HG02642 (cell line): ENCODE results near the gene NIF3L1.
"Not testable (repeated sequence)": the region's sequence is repeated elsewhere in the genome, so short reads cannot be mapped to it uniquely, and the experiment has no call there.

Experiments used
- ATAC-seq: cut with Tn5 transposase; IDR thresholded peaks from one replicate; pipeline ENCODE4 v1.9.1; 2021; ENCODE audit warnings: mild to moderate bottlenecking; ENCODE audit not compliant: unreplicated experiment, poor library complexity

Gene NIF3L1

DNA sequence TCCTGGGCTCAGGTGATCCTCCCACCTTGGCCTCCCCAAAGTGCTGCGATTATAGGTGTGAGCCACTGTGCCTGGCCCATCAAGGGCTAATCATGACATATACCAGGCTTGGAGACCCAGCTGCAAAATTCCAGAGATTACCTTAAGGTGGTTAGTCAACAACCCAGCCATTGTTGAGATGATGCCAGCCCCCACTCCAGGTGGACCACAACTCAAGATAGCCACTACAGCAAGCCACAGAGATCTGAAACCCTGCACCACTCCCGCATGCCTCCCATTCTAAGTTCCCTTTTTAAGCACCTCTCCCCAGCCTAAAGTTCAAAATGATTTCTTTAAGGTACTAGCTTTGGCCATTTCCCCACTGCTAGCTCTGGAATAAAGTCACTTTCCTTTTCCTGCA, 20.2 kb upstream of the NIF3L1 start:
- no peak for ATAC-seq

DNA sequence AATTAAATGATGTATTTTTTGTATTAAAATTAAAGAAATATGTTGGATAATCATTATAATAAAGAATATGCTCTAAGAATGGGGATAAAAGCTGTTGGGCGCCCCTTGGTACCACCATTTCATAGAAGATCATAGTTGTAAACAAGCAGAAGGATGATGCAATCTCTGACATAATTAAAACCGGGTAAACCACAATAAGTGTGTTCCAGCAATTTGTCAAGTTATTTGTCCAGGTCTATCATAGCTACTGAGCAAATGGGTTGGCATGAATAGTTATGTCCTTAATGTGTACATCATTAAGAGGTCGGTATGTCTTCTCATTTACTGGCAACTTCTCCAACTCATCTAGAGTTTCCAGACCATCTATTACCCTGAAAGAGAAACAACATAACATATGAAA, 18.0 kb upstream of the NIF3L1 start:
- ATAC-seq: no peak

DNA sequence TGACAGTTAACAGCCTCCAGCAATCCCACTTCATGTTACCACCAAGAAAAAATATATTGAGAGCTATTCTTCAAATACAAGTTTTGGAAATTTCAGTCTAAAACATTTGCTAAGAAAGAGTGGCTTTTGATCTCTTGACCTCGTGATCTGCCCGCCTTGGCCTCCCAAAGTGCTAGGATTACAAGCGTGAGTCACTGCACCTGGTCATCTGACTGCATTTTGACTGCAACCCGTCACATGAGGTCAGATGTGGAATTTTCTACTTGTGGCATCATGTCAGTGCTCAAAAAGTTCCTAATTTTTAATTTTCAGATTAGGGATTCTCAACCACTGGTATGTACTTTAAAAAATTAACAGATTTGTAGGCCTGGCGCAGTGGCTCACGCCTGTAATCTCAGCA, 15.6 kb upstream of the NIF3L1 start:
- ATAC-seq: no peak

DNA sequence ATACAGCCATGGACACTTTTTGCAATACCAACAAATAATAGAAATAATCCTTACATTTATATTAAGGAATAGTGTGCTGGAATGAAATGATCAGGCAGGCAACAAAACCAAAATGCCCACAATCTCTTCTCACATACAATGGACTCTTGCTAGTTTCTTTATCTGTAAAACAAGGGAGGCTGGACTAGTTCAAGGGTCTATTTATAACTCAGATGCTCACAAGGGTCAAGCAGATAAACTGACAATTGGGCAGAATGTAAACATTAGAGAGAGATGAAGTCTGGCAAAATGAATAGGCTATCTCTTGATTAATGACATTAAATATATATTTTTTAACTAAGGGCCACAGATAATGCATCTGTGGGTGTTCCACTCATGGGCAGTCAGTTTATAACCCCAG, 11.7 kb upstream of the NIF3L1 start:
- no peak for ATAC-seq

DNA sequence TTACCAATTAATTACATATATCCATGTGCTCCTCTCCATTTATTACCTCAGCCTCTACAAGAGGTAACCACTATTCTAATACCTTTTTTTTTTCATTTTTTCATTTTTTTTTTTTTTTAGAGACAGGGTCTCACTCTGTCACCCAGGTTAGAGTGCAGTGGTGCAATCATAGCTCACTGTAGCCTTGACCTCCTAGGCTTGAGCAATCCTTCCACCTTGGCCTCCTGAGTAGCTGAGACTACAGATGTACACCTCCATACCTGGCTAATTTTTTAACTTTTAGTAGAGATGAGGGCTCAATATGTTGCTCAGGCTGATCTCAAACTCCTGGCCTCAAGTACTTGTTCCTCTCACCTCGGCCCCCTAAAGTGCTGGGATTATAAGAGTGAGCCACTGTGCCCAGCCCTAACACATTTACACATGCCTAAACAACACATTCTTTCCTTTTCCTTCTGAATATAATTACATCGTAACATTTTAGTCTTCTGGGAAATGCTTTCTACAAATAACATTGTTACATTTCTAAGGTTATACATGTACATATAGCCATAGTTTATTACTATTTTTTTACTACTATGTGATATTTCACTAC, 10.8 kb upstream of the NIF3L1 start:
- ATAC-seq: no peak

DNA sequence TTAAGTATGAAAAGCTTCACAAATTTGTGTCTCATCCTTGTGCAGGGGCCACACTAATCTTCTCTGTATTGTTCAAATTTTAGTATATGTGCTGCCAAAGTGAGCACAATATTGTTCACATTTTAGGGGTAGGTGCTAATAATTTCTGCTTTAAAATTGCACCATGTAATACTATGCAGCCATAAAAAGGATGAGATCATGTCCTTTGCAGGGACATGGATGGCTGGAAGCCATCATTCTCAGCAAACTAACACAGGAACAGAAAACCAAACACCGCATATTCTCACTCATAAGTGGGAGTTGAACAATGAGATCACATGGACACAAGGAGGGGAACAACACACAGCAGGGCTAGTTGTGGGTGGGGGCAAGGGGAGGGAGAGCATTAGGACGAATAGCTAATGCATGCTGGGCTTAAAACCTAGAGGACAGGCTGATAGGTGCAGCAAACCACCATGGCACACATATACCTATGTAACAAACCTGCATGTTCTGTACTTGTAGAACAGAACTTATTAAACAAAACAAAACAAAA, 7.4 kb upstream of the NIF3L1 start:
- not testable (repeated sequence) for ATAC-seq

DNA sequence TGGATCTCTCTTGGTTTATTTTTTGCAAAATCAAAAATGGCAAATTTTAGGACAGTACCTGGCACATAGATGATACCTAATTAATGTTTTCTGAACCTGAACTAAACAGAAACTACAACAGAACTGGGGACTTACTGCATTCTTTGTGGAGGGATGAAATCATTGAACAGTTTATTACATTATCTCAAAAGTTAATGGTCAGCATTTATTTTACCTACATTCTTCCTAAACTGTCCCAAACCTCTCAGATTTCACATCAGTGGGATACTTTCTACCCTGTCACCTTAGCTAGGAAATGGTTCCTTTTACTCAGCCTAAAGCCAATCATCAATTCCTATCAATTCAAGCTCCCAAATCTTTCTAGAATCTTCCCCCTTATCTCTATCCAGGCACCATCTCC, 10.3 kb downstream of the NIF3L1 start:
- ATAC-seq: no peak

DNA sequence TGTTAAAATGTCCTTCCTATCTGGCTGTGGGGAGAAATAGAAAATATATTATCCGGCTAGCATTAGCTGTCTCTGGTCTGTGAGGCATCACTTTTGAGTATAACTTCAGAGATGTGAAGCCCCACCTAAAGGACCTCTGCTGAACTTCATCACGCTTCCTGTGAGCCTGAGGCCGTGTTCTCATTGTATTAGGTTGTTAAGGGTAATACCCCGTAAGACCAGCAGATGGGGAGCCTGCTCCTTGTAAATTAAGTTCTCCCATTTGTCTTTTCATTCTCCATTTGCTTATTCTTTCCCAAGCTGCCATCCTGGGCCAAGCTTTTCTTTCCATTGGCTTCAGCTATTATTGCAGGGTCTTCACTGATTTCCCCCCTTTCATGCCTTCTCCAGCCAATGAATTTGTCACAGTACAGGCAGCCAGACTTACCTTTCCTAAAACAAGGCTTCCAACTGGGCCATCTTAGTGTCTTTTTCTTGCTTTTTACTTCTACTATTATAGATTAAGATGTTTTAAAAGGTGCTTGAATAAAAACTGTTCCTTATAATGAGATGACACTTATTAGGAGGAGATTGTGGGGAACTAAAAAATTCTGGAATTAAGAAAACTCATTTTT, 12.4 kb downstream of the NIF3L1 start:
- peak; percentile 93 for ATAC-seq

DNA sequence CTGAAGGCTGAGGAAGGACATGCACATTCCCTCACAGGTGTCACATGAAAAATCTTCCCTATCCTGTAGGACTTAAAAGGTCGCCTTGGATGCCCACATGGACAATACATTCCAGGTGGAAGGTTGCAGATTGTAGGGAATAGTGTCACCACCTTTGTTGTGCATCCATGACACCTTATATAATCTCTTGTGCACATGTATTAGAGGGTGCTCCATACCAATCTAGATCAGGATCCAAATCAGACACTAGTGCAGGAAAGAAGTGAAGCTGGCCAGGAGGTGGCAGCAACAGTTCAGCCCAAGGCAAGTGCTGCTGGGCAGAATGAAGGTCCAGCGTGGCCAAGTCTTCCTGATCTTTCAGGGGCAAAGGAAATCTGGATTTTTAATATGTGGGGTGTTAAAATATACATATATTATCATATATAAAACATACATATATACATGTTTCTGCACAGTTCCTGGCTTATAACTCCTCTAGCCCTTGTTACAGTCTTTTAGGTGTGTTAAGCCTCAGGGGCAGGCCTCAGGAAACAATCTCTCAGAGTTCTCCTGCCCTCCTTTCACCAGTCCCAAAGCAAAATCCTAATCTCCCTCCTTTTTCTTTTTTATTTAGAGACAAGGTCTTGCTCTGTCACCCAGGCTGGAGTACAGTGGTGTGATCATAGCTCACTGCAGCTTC, 16.6 kb downstream of the NIF3L1 start:
- peak; percentile 47 for ATAC-seq

DNA sequence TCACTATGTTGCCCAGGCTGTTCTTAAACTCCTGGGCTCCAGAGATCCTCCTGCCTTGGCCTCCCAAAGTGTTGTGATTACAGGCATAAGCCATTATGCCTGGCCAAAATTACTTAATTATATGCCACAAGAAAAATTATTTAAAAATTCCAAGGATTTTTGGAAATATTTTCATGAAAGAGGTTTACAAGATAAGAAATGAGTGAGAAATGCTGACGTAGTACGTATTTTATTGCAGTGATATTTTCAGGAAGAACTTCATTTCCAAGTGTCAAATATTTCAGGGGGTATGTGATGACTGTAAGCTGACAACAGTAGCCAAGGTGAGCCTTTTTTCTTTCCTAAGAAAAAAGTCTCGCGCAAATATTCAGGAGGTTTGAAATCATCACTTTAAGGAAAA, 20.8 kb downstream of the NIF3L1 start:
- no peak for ATAC-seq

DNA sequence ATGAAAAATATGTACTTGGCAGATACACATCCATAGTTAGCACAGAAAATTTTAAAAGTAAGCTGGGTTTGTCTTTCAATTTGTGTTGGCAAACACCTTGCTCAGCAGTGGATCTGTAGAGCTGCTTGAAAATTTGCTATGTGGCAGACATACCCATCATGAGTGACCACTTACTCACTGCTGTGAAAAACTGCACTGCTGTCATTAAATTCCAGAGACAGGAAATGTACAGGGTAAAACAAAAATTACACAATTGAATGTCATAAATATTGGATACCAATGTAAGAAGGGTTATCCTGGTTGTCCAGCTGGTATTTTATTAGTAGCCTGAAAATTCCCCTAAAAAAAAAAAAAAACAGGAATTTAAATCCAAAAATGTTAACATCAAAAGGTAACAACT, 24.5 kb downstream of the NIF3L1 start:
- no peak for ATAC-seq

DNA sequence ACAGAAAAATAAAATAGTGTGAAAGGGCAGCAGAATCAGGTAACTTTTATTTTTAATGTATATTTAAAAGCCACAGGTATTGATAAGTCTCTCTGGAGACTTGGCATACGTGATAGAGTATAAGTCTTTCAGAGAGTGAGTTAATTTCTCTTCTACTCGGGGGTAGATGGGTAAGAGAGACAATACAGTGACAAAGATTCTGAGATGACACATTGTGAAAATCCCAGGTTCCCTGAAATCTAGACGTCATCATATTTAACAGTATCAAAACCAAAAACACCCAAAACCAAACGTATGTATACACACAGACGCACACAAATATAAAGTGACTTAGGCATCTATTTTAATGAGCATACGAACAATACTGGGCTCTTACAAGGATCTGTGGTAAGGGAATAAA, 33.3 kb downstream of the NIF3L1 start:
- ATAC-seq: no peak

DNA sequence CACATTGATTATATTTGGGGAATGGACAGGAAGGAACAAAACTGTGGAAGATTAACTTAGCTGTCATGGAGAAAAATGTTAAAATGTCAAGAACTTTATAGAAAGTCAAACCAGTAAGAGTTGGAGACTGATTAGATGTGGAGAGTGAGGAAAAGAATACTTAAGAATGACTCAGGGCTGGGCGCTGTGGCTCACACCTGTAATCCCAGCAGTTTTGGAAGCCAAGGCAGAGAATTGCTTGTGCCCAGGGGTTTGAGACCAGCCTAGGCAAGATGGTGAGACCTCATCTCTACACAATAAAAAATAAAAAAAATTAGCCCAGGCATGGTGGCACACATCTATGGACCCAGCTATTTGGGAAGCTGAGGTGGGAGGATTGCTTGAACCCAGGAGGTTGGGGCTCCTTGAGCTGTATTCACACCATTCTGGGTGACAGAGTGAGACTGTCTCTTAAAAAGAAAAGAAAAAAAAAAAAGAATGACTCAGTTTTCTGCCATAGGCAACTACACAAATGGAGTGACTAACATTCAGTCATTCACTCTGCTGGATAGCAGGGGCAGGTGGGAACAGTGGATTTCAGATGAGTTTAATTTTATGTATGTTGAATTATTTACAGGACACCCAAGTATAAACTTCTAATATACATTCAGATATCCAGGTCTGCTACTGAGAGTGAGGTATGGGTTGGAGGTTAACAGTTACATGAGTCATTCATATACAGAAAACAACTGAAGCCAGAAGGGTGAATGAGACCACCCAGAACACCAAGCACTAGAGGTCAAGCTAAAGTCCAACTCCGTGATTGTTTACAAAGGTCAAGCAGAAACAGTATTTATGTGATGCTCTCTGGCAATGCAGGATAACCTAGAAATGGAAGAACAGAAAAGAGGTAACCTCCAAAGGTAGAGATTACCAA, 40.4 kb downstream of the NIF3L1 start:
- ATAC-seq: no peak

DNA sequence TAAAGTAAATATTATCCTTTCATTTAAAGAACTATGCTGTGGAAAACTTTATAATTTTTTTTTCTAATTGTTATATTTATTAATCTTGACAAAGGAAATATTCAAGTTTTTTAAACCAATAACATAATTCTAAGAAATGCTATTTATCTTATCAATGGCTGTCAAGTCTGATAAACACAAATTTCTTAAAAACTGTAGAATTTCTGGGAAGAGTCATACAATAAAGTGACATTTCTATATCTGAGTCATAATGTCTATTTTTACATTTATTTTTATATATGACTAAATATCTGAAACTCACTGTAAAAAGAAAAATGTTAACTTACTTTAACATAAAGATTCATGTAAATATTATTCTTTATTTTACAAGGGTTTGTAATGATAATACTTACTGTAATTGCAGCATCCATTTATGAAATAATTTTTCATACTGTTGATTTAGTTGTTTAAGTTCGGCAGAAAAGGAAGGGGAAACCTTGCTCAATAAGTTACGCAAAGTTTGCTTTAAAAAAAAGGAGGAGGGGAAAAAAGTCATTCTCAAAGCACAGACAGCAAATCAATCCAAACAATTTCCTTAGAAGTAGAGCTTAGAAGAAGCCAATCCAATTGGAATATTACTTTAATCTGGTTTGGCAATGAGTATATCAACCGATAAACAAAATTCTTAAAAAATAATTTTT, 41.9 kb downstream of the NIF3L1 start:
- no peak for ATAC-seq

DNA sequence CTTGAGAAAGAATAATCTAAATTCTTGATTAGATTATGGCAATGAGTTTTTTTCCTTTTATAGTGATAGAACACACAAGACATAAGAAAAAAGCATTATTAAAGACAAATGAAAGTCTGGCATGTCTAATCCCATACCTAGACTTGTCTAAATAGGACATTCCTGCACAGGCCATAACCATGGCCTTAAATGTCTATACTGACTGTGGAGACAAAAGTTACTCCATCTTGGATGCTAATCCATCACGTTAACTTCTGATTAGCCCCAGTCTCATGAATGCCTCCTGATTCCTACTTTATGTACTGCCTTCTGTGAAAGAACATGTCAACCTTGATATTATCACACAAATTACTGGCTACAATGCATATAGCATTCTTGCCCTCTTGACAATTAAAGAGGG, 50.7 kb downstream of the NIF3L1 start:
- no peak for ATAC-seq

DNA sequence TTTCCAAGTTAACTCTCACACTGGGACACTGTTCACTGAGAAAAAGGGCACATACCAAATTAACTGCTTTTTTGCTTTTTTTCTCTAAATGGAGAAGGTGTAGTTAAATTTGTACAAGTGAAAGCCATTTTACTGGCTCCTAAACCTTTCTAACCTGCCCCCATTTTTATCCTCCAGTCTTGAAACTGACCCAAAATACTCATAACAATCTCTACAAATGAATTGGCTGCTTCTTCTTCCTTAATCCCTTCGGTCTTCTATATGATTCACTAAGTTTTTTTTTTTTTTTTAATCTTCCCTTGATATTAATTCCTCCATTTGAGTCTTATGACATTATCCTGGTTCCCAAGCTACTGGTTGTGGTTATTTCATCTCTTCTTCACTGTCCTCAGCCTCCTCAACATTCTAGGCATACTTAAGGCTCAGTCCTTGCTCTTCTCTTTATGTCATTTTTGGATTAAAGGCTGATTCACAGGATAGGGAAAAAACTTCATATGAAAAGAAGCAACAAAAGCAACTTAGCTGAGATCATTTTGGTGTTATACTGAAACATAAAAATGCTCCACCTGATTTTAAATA, 54.4 kb downstream of the NIF3L1 start:
- no peak for ATAC-seq

DNA sequence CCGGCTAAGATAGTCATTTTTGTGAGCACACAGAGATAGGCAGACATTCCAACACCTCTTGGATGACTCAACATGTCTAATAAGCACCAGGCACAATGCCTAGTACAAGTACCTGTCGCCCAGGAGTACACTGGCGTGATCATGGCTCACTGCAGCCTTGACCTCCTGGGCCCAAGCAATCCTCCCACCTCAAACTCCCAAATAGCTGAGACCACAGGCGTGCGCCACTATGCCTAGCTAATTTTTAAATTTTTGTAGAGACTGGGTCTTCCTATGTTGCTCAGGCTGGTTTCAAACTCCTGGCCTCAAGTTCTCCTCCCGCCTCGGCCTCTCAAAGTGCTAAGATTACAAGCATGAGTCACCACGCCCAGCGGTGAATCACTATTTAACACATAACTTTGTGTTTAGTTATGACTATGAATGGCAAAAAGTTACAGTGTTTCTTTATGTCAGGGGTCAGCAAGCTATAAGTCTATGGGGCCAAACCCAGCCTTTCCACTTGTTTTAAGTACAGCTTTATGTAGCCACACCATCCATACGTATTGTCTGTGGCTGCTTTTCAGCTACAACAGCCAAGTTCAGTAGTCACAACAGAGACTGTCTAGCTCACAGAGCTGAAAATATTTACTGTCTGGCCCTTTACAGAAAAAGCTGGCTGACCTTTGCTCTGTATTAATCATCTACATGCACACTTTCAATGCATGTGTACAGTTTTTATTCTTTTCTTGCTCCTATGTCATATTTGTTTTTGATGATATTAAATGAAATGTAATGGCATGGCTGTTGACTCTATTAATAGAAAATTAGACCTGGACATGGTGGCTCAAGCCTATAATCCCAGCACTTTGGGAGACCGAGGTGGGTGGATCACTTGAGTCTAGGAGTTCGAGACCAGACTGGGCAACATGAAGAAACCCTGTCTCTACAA, 55.6 kb downstream of the NIF3L1 start:
- no peak for ATAC-seq

DNA sequence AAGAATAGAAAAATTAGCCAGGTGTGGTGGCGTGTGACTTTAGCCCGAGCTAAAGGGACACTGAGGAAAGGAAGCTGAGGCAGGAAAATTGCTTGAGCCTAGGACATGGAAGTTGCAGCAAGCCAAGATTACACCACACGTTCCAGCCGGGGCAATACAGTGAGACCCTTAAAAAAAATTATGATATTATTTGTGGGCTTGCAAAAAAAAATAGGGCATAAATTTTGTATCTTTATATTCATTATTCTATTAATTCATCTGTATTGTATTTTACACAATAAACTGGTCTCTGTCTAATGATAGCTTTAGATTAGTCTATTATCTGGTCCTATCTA, 56.2 kb downstream of the NIF3L1 start:
- ATAC-seq: no peak

DNA sequence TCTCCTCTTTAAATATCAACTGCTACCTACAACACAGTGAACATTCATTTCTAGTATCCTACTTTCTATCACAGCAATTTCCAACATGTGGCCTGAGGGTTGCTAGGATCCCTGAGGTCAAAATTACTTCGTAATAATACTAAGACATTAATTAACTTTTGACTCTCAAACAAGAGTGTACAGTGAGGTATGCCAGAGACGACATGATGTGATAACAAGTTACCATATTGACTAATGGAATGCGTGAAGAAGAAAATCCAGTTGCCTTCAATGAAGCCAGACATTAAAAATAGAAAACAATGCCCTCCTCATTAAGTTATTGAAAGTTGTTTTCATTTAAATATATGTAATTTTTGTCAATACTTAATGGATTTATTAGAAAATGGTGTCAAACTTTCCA, 61.2 kb downstream of the NIF3L1 start:
- ATAC-seq: no peak
